Measurements from ENCODE around the gene ARRB1. TPM values are rescaled to one million over a fixed set of nuclear protein-coding genes. Genes with fewer than 3 reads are reported as not detected.

The ARRB1 gene
- polyA plus RNA-seq, 2 of the 4 experiments (the other 2 are of a cell fraction) = 6.8 to 14.3 TPM

DNA sequence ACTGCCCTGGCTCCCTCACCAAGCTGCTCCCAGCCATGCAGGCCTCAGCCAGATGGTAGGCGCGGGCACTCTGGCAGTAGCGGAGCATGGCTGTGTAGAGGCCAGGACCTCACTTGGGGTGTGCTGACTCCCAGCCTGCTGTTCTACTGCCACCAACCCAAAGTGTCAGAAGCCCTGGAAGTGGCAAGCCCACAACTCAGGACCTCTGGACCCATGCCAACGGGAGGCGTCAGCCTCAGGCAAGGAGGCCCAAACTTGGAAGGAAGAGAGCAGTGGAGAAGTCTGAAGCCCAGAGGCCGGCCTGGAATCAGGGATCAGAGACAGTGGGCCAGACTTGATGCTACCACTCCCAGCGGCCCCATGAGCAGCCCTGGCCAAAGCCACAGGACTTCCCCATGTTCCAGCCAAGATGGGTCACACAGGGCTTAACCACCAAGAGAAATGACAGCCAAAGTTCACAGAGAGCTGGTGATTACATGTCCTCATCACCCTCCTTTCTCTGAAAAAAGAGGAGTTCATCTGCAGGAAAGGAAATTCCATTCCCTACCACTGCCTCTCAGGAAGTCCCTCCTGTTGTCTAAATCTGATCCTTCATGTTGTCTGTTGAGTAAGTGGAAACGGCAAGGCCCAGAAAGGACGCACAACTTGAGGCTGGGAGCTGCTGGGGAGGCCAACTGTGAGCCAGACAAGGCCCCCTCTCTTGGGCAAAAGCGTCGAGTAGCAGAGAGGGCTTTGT lies 4.4 kb downstream of the ARRB1 start:
- POLR2A ChIA-PET = no interaction called here
- H3K4me2 ChIP-seq = no peak overlapping the region
- CTCF ChIA-PET = interaction anchor here (1.0 to 1.9 kb wide), 5 partner anchors 18 to 42 kb away, joined by 3 to 7 read pairs (median 5); no protein-coding TSS in a partner anchor
- FAIRE-seq (no peak), ATAC-seq (no peak), DNase-seq (ENCODE audit: low read depth in 1 of 2, low spot score in 1 of 2) (no peak)
- H3K4me1 ChIP-seq = peaks cover 65% of the 10 kb centered on the region
- no peaks in the 10 kb centered on the region for H3K9me3 ChIP-seq
- WGBS (ENCODE audit: missing lambda C conversion rate) = 89% methylated on average over 11 of the region's 11 CpGs
- H3K4me3 ChIP-seq = no peak overlapping the region
- no peak overlapping the region; a peak in 1 of 6 replicates for H3K27ac ChIP-seq
- TF ChIP-seq MAZ (IDR thresholded peaks at IDR 0.05; ENCODE audit: borderline replicate concordance, low read depth, low read length) (no peak), RFX5 (IDR thresholded peaks at IDR 0.05) (no peak), BCL3 (IDR thresholded peaks at IDR 0.05) (no peak), POLR2A (IDR thresholded peaks at IDR 0.05; ENCODE audit: low read length) (no peak), ZNF302 (CRISPR knock-in tag; IDR thresholded peaks at IDR 0.05) (no peak), FOSB (CRISPR knock-in tag; IDR thresholded peaks at IDR 0.05) (no peak)
- TF ChIP-seq, protein P1, sequence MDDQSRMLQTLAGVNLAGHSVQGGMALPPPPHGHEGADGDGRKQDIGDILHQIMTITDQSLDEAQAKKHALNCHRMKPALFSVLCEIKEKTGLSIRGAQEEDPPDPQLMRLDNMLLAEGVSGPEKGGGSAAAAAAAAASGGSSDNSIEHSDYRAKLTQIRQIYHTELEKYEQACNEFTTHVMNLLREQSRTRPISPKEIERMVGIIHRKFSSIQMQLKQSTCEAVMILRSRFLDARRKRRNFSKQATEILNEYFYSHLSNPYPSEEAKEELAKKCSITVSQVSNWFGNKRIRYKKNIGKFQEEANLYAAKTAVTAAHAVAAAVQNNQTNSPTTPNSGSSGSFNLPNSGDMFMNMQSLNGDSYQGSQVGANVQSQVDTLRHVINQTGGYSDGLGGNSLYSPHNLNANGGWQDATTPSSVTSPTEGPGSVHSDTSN (IDR thresholded peaks at IDR 0.05) = no peak
- TF ChIP-seq, protein P2, sequence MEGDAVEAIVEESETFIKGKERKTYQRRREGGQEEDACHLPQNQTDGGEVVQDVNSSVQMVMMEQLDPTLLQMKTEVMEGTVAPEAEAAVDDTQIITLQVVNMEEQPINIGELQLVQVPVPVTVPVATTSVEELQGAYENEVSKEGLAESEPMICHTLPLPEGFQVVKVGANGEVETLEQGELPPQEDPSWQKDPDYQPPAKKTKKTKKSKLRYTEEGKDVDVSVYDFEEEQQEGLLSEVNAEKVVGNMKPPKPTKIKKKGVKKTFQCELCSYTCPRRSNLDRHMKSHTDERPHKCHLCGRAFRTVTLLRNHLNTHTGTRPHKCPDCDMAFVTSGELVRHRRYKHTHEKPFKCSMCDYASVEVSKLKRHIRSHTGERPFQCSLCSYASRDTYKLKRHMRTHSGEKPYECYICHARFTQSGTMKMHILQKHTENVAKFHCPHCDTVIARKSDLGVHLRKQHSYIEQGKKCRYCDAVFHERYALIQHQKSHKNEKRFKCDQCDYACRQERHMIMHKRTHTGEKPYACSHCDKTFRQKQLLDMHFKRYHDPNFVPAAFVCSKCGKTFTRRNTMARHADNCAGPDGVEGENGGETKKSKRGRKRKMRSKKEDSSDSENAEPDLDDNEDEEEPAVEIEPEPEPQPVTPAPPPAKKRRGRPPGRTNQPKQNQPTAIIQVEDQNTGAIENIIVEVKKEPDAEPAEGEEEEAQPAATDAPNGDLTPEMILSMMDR (IDR thresholded peaks at IDR 0.05) = no peak

DNA sequence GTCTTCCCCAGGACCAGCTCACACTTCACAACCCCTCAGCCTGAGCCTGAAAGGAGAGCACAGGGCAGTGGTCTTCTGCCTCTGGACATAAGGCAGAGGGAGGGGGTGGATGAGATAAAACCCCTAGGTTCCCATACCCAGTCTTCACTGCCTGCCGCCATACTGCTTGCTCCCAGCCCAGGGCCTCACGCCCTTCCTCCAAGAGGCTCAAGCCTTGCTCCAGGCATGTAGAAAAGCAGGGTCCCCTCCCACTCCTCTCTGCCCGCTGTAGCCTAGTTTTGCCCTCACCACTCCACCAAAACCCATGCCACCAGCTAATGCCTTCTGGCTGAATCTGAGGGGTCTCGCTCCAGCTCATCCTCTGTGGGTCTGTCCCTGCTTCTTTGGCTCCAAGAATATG lies 5.2 kb downstream of the ARRB1 start:
- H3K4me3 ChIP-seq = no peak overlapping the region
- ATAC-seq = no peak
- WGBS (ENCODE audit: missing lambda C conversion rate) = 97% methylated on average over 4 of the region's 4 CpGs
- TF ChIP-seq HDAC2 (IDR thresholded peaks at IDR 0.05) = no peak
- CTCF ChIA-PET = interaction anchor here (0.7 to 2.1 kb wide), 6 partner anchors 17 to 67 kb away, joined by 3 to 7 read pairs (median 5); no protein-coding TSS in a partner anchor
- no peak overlapping the region; a peak in 1 of 6 replicates for H3K27ac ChIP-seq
- no peak for DNase-seq (ENCODE audit: low read depth in 1 of 2, low spot score in 1 of 2)
- H3K9me3 ChIP-seq = no peaks in the 10 kb centered on the region
- peaks cover 72% of the 10 kb centered on the region for H3K4me1 ChIP-seq
- POLR2A ChIA-PET = no interaction called here
- FAIRE-seq = no peak
- H3K4me2 ChIP-seq = no peak overlapping the region

GRCh38 chr11:75345455-75346160 lies 5.9 kb downstream of the ARRB1 start:
- no peak for DNase-seq (ENCODE audit: low read depth in 1 of 2, low spot score in 1 of 2)
- Histone ChIP-seq H3K4me1 (peaks cover 74% of the 10 kb centered on the region), H3K27ac (peak overlapping the region in 1 of 2 experiments; percentile 71; a peak in 2 of 6 replicates), H3K4me3 (no peak overlapping the region), H3K4me2 (no peak overlapping the region), H3K9me3 (no peaks in the 10 kb centered on the region)
- WGBS (ENCODE audit: missing lambda C conversion rate) = 92% methylated on average over 8 of the region's 8 CpGs
- ATAC-seq = no peak
- ChIA-PET POLR2A (no interaction called here), CTCF (interaction anchor here (0.7 to 2.1 kb wide), 7 partner anchors 16 to 66 kb away, joined by 3 to 7 read pairs (median 5); no protein-coding TSS in a partner anchor)
- no peak for FAIRE-seq
- TF ChIP-seq, protein P3, sequence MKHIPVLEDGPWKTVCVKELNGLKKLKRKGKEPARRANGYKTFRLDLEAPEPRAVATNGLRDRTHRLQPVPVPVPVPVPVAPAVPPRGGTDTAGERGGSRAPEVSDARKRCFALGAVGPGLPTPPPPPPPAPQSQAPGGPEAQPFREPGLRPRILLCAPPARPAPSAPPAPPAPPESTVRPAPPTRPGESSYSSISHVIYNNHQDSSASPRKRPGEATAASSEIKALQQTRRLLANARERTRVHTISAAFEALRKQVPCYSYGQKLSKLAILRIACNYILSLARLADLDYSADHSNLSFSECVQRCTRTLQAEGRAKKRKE (CRISPR knock-in tag; IDR thresholded peaks at IDR 0.05; ENCODE audit: low read depth) = no peak
- TF ChIP-seq BHLHE40 (IDR thresholded peaks at IDR 0.05; ENCODE audit: low read depth, low read length) = no peak
- TF ChIP-seq KDM5A (IDR thresholded peaks at IDR 0.05) = no peak
- no peak for TF ChIP-seq MAX (IDR thresholded peaks at IDR 0.05)
- TF ChIP-seq HOXB13 (CRISPR knock-in tag; IDR thresholded peaks at IDR 0.05; ENCODE audit: low read depth) = no peak
- no peak for TF ChIP-seq EHMT2 (IDR thresholded peaks at IDR 0.05; ENCODE audit: low read depth)
- no peak for TF ChIP-seq ZSCAN20 (CRISPR knock-in tag; IDR thresholded peaks at IDR 0.05)
- TF ChIP-seq, protein P2 (IDR thresholded peaks at IDR 0.05) = no peak
- no peak for TF ChIP-seq NFE2L2 (conservative IDR thresholded peaks at IDR 0.05; ENCODE audit: low read length)
- TF ChIP-seq CHD4 (IDR thresholded peaks at IDR 0.05; ENCODE audit: borderline replicate concordance) = no peak
- no peak for TF ChIP-seq JUNB (IDR thresholded peaks at IDR 0.05)
- TF ChIP-seq JUN (IDR thresholded peaks at IDR 0.05) = no peak
- no peak for TF ChIP-seq CHD2 (IDR thresholded peaks at IDR 0.05; ENCODE audit: low read length, partially characterized antibody)
- TF ChIP-seq RNF2 (IDR thresholded peaks at IDR 0.05; ENCODE audit: borderline replicate concordance, low read depth) = no peak
- TF ChIP-seq RAD21 (conservative IDR thresholded peaks at IDR 0.05 in 1 of 2, IDR thresholded peaks at IDR 0.05 in 1 of 2) = no peak
- no peak for TF ChIP-seq ZC3H11A (IDR thresholded peaks at IDR 0.05)
- TF ChIP-seq HOXA7 (CRISPR knock-in tag; IDR thresholded peaks at IDR 0.05) = no peak
- TF ChIP-seq SMC3 (IDR thresholded peaks at IDR 0.05) = no peak

Measured in A549 (cell line).